ENCODE data around the gene CC2D1B. TPM values are rescaled to one million over a fixed set of nuclear protein-coding genes. Genes with fewer than 3 reads are reported as not detected.
A peak's percentile ranks its signal among the peaks of the same experiment; 100 is the strongest.
"Not testable (repeated sequence)": the region's sequence is repeated elsewhere in the genome, so short reads cannot be mapped to it uniquely, and the experiment has no call there.

CC2D1B gene, protein sequence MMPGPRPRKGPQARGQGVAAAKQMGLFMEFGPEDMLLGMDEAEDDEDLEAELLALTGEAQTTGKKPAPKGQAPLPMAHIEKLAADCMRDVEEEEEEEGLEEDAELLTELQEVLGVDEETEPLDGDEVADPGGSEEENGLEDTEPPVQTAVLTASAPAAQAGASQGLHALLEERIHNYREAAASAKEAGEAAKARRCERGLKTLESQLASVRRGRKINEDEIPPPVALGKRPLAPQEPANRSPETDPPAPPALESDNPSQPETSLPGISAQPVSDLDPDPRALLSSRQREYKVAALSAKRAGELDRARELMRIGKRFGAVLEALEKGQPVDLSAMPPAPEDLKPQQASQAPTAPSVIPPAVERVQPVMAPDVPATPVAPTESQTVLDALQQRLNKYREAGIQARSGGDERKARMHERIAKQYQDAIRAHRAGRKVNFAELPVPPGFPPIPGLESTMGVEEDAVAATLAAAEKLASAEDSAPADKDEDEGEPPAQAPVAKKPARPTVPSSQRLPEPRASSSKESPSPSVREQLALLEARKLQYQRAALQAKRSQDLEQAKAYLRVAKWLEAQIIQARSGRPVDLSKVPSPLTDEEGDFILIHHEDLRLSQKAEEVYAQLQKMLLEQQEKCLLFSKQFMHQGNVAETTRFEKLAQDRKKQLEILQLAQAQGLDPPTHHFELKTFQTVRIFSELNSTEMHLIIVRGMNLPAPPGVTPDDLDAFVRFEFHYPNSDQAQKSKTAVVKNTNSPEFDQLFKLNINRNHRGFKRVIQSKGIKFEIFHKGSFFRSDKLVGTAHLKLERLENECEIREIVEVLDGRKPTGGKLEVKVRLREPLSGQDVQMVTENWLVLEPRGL
- total RNA-seq: 10 to 100 TPM; 26.6 to 39.8 TPM

DNA sequence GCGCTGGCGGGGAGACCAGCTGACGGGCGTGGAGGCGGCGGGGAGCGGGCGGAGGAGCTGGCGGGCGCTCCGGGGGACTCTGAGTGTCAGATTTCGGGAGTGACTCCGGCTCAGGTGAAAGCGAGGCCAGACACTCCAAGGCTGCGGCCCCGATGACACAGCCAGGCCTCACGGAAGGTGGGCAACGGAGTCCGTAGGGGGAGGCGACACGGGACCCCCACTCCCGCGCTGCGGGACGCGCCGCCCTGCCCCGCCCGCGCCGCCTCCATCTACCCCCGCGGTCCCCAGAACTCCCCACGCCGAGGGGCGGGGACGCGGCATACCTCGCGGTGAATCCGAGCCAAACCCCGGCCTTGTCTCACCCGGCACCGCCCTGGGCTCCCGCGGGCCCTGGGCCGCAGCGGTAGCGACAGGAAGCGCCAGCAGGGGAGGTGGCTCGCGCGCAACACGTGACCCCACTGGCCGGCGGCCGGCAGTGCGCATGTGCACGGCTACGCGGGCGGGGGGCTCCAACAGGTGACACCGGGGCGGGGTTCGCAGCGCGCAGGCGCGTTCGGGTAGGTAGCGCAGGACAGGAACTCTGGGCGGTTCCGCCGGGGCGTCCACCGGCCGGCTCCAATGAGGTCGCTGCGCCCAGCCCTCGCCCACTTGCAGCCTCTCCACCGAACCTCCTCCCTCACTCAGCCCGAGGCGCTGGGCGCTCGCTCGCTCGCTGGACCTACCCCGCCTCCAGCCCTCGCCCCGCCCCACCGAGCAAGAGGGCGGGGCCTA is at the start of gene CC2D1B:
Gene CC2D1B (minus strand): TSS at position 460 of the 771 bp plus-strand sequence. CDS start 1,585 bp downstream, outside the sequence.
- Mint-ChIP-seq H3K27me3 (no peaks in the 10 kb centered on the region), H3K27ac (peak within 1 kb of the TSS; percentile 99), H3K4me1 (peaks cover 11% of the 10 kb centered on the region), H3K36me3 (ENCODE audit: low read depth) (peaks cover 29% of the 10 kb centered on the region), H3K4me3 (peak within 1 kb of the TSS; percentile 99), H3K9me3 (no peaks in the 10 kb centered on the region)
- peak; percentile 93 for ATAC-seq (replicated peaks)

DNA sequence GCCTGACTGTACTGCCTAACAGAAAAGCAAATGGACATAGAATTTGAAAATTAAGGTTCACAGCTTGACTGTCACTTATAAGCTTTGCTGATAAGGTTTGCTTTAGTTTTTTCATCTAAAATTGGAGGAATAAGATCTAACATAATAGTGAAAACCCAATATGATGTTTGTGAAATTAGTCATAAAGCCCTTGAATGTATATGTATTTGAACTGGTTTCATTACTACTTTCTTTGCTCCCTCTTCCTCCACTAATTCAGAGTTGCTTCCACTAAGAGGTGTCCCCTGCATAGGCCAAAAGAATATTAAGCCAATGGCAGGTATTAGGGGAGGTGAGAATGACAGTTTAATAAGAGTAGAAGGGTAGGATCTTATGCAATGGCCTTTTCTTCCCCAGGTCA is 48.9 kb upstream of the CC2D1B start:
- peak; percentile 34 for ATAC-seq (replicated peaks)
- H3K27ac Mint-ChIP-seq: peak overlapping the region; percentile 29
- no peaks in the 10 kb centered on the region for H3K27me3 Mint-ChIP-seq
- H3K9me3 Mint-ChIP-seq: no peaks in the 10 kb centered on the region
- H3K4me1 Mint-ChIP-seq: peaks cover 15% of the 10 kb centered on the region
- no peak overlapping the region for H3K4me3 Mint-ChIP-seq
- H3K36me3 Mint-ChIP-seq (ENCODE audit: low read depth): peaks cover 100% of the 10 kb centered on the region

DNA sequence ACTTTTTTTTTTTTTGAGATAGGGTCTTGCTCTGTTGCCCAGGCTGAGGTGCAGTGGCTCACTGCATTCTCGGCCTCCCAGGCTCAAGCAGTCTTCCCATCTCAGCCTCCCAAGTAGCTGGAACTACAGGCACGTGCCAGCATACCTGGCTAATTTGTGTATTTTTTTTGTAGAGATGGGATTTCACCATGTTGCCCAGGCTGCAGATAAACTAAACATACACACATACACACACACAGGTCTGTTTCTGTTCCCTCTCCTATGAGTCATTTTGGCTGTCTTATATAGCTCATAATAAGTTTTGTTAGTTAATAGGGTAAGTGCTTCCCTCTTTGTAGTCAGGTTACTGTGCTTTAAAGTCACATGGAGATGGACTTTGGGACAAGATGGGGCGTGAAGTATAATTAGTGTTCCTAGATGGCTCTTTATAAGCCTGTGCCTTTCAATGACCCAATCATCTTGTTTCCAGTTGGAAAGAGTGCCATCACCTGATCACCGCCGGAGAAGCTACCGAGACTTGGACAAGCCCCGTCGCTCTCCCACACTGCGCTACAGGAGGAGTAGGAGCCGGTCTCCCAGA is 47.5 kb upstream of the CC2D1B start:
- Mint-ChIP-seq H3K27ac (no peak overlapping the region), H3K4me1 (peaks cover 16% of the 10 kb centered on the region), H3K4me3 (no peak overlapping the region), H3K27me3 (no peaks in the 10 kb centered on the region), H3K36me3 (ENCODE audit: low read depth) (peaks cover 97% of the 10 kb centered on the region), H3K9me3 (no peaks in the 10 kb centered on the region)
- peak; percentile 24 for ATAC-seq (replicated peaks)

DNA sequence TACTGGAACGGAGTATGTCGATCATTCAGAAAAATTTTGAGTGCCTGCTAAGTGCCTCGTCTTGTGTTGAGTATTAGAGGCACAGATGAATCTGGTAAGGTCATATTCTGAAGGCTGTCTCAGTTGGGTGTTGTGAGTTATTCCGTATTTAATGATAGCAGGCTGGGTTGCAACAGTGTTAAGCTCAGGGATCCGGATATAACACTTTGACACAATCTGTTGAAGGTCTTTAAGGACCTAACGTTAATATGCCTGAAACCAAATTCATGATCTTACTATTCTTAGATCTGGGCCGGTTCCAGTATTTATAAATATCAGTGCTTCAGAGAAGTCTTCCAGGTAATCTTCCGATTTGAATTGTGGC is 39.0 kb upstream of the CC2D1B start:
- H3K4me1 Mint-ChIP-seq: peaks cover 24% of the 10 kb centered on the region
- H3K27me3 Mint-ChIP-seq: no peaks in the 10 kb centered on the region
- peaks cover 91% of the 10 kb centered on the region for H3K36me3 Mint-ChIP-seq (ENCODE audit: low read depth)
- H3K4me3 Mint-ChIP-seq: peak overlapping the region; percentile 94
- H3K9me3 Mint-ChIP-seq: no peaks in the 10 kb centered on the region
- H3K27ac Mint-ChIP-seq: peak overlapping the region; percentile 88
- ATAC-seq (replicated peaks): no peak

DNA sequence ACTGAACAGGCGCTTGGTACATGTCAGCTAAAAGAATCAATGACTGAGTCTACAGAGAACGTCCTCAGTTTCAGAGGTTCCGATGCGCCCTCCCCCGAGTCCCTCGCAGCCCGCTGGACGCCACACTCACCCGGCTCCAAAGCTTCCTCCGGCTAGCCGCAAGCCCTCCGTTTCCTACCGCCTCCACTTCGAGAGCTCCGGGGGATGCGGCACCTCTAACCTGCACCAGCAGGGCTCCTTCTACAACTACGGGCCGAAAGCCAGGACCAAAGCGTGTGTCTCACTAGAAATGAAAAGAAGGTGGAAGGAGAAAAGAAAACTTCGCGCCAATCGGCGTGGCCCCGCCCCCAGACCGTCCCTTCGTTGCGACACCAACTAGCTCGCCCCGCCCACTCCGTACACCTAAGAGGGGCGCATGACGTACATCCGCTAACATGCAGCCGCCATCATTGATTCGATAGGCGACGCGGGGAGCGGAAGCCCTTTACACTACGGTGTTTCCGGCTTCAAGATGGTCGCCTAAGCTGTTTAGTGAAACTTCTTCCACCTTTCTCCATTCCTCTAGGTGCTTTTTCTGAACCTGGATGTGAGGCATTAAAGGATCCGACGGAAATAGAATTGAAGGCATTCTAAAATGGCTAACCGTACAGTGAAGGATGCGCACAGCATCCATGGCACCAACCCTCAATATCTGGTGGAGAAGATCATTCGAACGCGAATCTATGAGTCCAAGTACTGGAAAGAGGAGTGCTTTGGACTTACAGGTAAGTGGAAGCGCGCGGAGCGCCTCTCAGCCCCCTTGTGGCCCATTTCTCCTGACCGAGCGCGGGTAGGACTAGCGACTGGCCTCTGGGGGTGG is 38.3 kb upstream of the CC2D1B start, which contains the start of the genes ORC1 and PRPF38A:
Gene ORC1 (minus strand): TSS at position 308 of the 859 bp plus-strand sequence. CDS start 2,200 bp downstream, outside the sequence.
Gene PRPF38A (plus strand): TSS at position 487 of the 859 bp plus-strand sequence. CDS start 148 bp downstream, at position 635.
- Mint-ChIP-seq H3K36me3 (ENCODE audit: low read depth) (peaks cover 94% of the 10 kb centered on the region), H3K27ac (peak within 1 kb of the TSS; percentile 88), H3K27me3 (no peaks in the 10 kb centered on the region), H3K4me1 (peaks cover 24% of the 10 kb centered on the region), H3K4me3 (peak within 1 kb of the TSS; percentile 94), H3K9me3 (no peaks in the 10 kb centered on the region)
- ATAC-seq (replicated peaks): peak; percentile 97

DNA sequence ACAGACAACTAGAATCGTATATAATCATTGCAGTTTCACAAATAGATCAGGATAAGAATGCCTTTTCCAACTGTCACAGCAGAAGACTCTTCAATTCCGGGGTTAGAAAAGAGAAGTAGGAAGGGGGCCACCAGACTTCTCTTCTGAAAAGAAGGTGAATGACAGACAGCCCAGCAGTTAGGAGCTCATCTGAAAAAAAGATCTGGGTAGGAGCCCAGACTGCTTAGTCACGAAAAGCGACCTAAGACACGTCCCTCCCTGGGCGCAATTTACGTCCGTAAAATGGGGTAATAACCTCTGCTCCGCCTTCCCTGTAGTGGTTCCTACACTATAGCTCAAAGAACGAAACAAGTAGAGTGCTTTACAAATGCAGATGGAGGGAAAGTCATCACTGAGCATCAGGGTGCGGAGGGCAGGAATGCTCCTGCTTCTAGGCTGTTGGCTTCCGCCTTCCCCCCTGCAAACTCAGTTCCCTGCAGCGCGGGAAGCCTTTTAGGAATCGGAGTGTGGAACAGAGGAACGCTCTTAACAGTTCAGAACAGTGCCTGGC is 37.6 kb upstream of the CC2D1B start:
- peak overlapping the region; percentile 94 for H3K4me3 Mint-ChIP-seq
- H3K27ac Mint-ChIP-seq: peak overlapping the region; percentile 88
- H3K4me1 Mint-ChIP-seq: peaks cover 19% of the 10 kb centered on the region
- no peaks in the 10 kb centered on the region for H3K9me3 Mint-ChIP-seq
- peaks cover 94% of the 10 kb centered on the region for H3K36me3 Mint-ChIP-seq (ENCODE audit: low read depth)
- ATAC-seq (replicated peaks): peak; percentile 68
- no peaks in the 10 kb centered on the region for H3K27me3 Mint-ChIP-seq

DNA sequence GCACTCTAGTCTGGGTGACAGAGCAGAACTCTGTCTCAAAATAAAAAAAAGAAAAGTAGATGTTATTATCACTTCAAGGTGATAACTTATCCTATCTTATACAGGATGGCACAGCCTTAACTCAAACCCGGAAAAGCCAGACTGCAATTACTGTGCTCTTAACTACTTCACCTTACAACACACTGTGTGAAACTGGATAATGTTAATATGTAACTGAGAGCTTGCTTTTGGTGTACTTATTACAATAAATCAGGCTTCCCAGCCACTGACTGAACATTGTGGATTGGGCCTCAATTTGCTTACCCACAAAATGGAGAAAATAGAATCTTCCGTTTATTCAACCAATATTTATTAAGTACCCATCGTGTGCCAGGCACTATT is 36.8 kb upstream of the CC2D1B start:
- Mint-ChIP-seq H3K9me3 (no peaks in the 10 kb centered on the region), H3K4me1 (peaks cover 18% of the 10 kb centered on the region), H3K36me3 (ENCODE audit: low read depth) (peaks cover 95% of the 10 kb centered on the region), H3K27ac (peak overlapping the region; percentile 88), H3K27me3 (no peaks in the 10 kb centered on the region), H3K4me3 (peak overlapping the region; percentile 94)
- ATAC-seq (replicated peaks): no peak

DNA sequence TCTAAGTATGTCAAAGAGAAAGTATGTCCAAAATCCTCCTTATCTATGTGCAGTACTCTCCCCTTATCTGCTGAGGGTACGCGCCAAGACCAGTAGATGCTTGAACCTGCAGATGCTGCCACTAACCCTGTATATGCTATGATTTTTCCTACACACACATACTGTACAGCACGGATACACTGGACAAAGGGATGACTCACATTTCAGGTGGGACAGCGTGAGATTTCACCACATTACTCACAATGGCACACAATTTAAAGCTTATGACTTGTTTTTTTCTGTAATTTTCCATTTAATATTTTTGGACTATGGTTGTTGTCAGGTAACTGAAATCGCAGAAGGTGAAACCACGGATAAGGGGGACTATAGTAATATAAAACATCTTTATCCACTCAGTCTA is 34.1 kb upstream of the CC2D1B start:
- ATAC-seq (replicated peaks): no peak
- H3K4me1 Mint-ChIP-seq: peaks cover 16% of the 10 kb centered on the region
- H3K27ac Mint-ChIP-seq: no peak overlapping the region
- no peak overlapping the region for H3K4me3 Mint-ChIP-seq
- peaks cover 95% of the 10 kb centered on the region for H3K36me3 Mint-ChIP-seq (ENCODE audit: low read depth)
- H3K27me3 Mint-ChIP-seq: no peaks in the 10 kb centered on the region
- no peaks in the 10 kb centered on the region for H3K9me3 Mint-ChIP-seq

DNA sequence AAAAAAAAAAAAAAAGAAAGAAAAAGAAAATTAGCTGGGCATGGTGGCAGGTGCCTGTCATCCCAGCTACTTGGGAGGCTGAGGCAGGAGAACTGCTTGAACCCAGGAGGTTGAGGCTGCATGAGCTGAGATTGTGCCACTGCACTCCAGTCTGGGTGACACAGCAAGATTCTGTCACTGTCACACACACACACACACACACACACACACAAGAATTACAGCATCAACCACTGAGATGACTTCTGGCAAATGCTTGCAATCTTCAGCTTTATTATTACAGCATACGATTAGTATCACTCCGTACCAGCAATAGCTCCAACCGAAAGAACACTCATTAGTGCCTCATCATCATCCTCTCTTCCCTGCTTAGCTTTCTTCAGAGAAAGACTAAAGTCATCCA is 33.6 kb upstream of the CC2D1B start:
- Mint-ChIP-seq H3K4me3 (no peak overlapping the region), H3K36me3 (ENCODE audit: low read depth) (peaks cover 97% of the 10 kb centered on the region), H3K27ac (no peak overlapping the region), H3K27me3 (no peaks in the 10 kb centered on the region), H3K9me3 (no peaks in the 10 kb centered on the region), H3K4me1 (peaks cover 16% of the 10 kb centered on the region)
- no peak for ATAC-seq (replicated peaks)

DNA sequence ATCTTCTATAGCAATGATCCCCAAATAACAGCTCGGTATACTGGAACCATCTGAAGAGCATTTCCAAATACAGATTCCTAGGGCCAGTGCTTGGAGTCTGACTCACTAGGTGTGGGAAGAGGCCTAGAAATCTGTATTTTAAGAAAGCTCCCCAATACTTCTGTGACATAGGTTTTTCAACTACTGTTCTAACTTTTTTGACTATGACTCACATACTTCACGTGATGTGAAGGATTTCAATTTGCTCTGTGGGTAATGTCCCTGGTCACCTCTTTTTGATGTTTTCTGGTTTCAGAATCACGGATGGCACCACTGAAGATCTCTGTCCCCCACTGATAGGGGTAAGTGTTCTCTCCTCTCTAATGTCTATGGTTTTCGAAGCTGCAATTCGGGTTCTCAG is 27.2 kb upstream of the CC2D1B start:
- ATAC-seq (replicated peaks): peak; percentile 52
- H3K27me3 Mint-ChIP-seq: no peaks in the 10 kb centered on the region
- no peak overlapping the region for H3K27ac Mint-ChIP-seq
- H3K9me3 Mint-ChIP-seq: no peaks in the 10 kb centered on the region
- H3K4me3 Mint-ChIP-seq: no peak overlapping the region
- H3K36me3 Mint-ChIP-seq (ENCODE audit: low read depth): peaks cover 100% of the 10 kb centered on the region
- peaks cover 5% of the 10 kb centered on the region for H3K4me1 Mint-ChIP-seq

DNA sequence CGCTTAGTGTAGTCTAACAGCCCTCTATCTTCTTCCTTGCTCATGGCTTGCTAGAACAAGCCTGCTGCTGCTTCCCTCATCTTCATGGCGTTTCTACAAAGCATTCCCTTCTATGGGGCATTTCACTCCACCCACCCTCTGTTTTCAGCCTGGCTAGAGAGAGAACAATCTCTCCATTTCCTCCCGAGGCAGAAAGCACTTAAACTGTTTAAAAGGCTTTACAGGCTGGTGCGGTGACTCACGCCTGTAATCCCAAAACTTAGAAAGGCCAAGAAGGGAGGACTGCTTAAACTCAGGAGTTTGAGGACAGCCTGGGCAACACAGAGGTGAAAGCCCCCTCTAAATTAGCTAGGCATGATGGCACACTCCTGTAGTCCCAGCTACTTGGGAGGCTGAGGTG is 20.5 kb upstream of the CC2D1B start:
- H3K27me3 Mint-ChIP-seq: no peaks in the 10 kb centered on the region
- no peaks in the 10 kb centered on the region for H3K4me1 Mint-ChIP-seq
- H3K27ac Mint-ChIP-seq: no peak overlapping the region
- no peak overlapping the region for H3K4me3 Mint-ChIP-seq
- H3K36me3 Mint-ChIP-seq (ENCODE audit: low read depth): peaks cover 100% of the 10 kb centered on the region
- no peaks in the 10 kb centered on the region for H3K9me3 Mint-ChIP-seq
- ATAC-seq (replicated peaks): no peak

DNA sequence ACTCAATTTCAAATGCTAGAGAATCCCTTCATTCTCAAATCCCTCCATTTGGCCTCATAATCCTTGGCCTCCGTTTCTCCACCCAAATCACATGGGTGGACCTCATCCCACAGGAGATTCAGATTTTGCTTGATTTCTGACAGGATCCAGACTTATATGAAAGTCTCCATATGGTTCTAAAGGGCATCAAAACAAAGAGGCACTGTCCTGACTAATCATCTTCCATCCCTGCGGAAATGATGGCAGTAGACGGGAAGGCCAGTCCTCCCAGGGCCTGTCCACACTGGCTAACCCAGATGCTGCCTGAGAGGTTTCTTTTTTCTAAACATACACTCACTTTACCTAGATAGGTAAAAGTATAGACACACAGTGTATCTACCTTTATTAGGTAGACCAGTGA is 19.4 kb upstream of the CC2D1B start:
- no peak for ATAC-seq (replicated peaks)
- Mint-ChIP-seq H3K27ac (no peak overlapping the region), H3K36me3 (ENCODE audit: low read depth) (peaks cover 100% of the 10 kb centered on the region), H3K9me3 (no peaks in the 10 kb centered on the region), H3K4me1 (no peaks in the 10 kb centered on the region), H3K27me3 (no peaks in the 10 kb centered on the region), H3K4me3 (no peak overlapping the region)

DNA sequence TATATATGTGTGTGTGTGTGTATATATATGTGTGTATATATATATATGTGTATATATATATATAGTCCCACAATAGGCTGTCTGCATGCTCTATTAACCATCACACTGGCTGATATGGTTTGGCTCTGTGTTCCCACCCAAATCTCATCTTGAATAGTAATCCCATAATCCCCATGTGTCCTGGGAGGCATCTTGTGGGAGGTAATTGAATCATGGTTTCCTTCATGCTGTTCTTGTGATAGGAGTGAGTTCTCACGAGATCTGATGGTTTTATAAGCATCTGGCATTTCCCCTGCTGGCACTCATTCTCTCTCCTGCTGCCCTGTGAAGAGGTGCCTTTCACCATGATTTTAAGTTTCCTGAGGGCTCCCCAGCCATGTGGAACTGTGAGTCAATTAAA is 3.8 kb upstream of the CC2D1B start:
- H3K4me3 Mint-ChIP-seq; H3K9me3 Mint-ChIP-seq; H3K4me1 Mint-ChIP-seq; H3K27me3 Mint-ChIP-seq; ATAC-seq (replicated peaks); H3K27ac Mint-ChIP-seq: not testable (repeated sequence)
- H3K36me3 Mint-ChIP-seq (ENCODE audit: low read depth): peaks cover 44% of the 10 kb centered on the region

Measured in activated T-helper 17 cell treated with anti-CD3 and anti-CD28 coated beads, Interleukin-2, amount 50 U/mL, for 72 hours (primary cell).